Measurements from ENCODE around the gene UBAC1.
"Not testable (repeated sequence)": the region's sequence is repeated elsewhere in the genome, so short reads cannot be mapped to it uniquely, and the experiment has no call there.

The UBAC1 gene

GRCh38 chr9:135948968-135949367 lies 12.2 kb downstream of the UBAC1 start:
- Histone ChIP-seq H3K36me3 (ENCODE audit: insufficient read depth) (no peaks in the 10 kb centered on the region), H3K4me1 (ENCODE audit: low read depth, poor library complexity, severe bottlenecking) (no peaks in the 10 kb centered on the region), H3K4me3 (IDR thresholded peaks at IDR 0.05; ENCODE audit: insufficient read depth, low read depth, low read length) (no peak overlapping the region), H3K27me3 (ENCODE audit: insufficient read depth, low read depth) (no peaks in the 10 kb centered on the region), H3K9ac (no peak overlapping the region), H3K79me2 (ENCODE audit: insufficient read depth, low read depth) (no peaks in the 10 kb centered on the region), H3K27ac (no peak overlapping the region), H2AFZ (ENCODE audit: low read depth) (no peak overlapping the region), H4K20me1 (ENCODE audit: insufficient read depth) (no peaks in the 10 kb centered on the region), H3K4me2 (no peak overlapping the region)
- TF ChIP-seq CTCF (conservative IDR thresholded peaks at IDR 0.05; ENCODE audit: low read depth, low read length): no peak

GRCh38 chr9:135948446-135948845 lies 12.7 kb downstream of the UBAC1 start:
- no peak overlapping the region for H2AFZ ChIP-seq (ENCODE audit: low read depth)
- H3K27me3 ChIP-seq (ENCODE audit: insufficient read depth, low read depth): no peaks in the 10 kb centered on the region
- no peaks in the 10 kb centered on the region for H3K4me1 ChIP-seq (ENCODE audit: low read depth, poor library complexity, severe bottlenecking)
- H3K4me2 ChIP-seq: no peak overlapping the region
- TF ChIP-seq CTCF (conservative IDR thresholded peaks at IDR 0.05; ENCODE audit: low read depth, low read length): no peak
- H3K4me3 ChIP-seq (IDR thresholded peaks at IDR 0.05; ENCODE audit: insufficient read depth, low read depth, low read length): no peak overlapping the region
- no peaks in the 10 kb centered on the region for H3K36me3 ChIP-seq (ENCODE audit: insufficient read depth)
- H3K9ac ChIP-seq: no peak overlapping the region
- no peaks in the 10 kb centered on the region for H4K20me1 ChIP-seq (ENCODE audit: insufficient read depth)
- no peak overlapping the region for H3K27ac ChIP-seq
- H3K79me2 ChIP-seq (ENCODE audit: insufficient read depth, low read depth): no peaks in the 10 kb centered on the region

GRCh38 chr9:135947582-135947981 lies 13.6 kb downstream of the UBAC1 start:
- no peak overlapping the region for H2AFZ ChIP-seq (ENCODE audit: low read depth)
- no peaks in the 10 kb centered on the region for H3K27me3 ChIP-seq (ENCODE audit: insufficient read depth, low read depth)
- TF ChIP-seq CTCF (conservative IDR thresholded peaks at IDR 0.05; ENCODE audit: low read depth, low read length): no peak
- H3K4me1 ChIP-seq (ENCODE audit: low read depth, poor library complexity, severe bottlenecking): no peaks in the 10 kb centered on the region
- H3K4me3 ChIP-seq (IDR thresholded peaks at IDR 0.05; ENCODE audit: insufficient read depth, low read depth, low read length): no peak overlapping the region
- H4K20me1 ChIP-seq (ENCODE audit: insufficient read depth): no peaks in the 10 kb centered on the region
- H3K79me2 ChIP-seq (ENCODE audit: insufficient read depth, low read depth): no peaks in the 10 kb centered on the region
- no peak overlapping the region for H3K4me2 ChIP-seq
- H3K9ac ChIP-seq: no peak overlapping the region
- no peaks in the 10 kb centered on the region for H3K36me3 ChIP-seq (ENCODE audit: insufficient read depth)
- no peak overlapping the region for H3K27ac ChIP-seq

- H2AFZ ChIP-seq (ENCODE audit: low read depth); H3K36me3 ChIP-seq (ENCODE audit: insufficient read depth); H4K20me1 ChIP-seq (ENCODE audit: insufficient read depth); H3K4me2 ChIP-seq; H3K9ac ChIP-seq; H3K27me3 ChIP-seq (ENCODE audit: insufficient read depth, low read depth); H3K79me2 ChIP-seq (ENCODE audit: insufficient read depth, low read depth); H3K4me3 ChIP-seq (IDR thresholded peaks at IDR 0.05; ENCODE audit: insufficient read depth, low read depth, low read length); H3K27ac ChIP-seq; H3K4me1 ChIP-seq (ENCODE audit: low read depth, poor library complexity, severe bottlenecking): not testable (repeated sequence)
Measured at GRCh38 chr9:135947105-135947504, 14.1 kb downstream of the UBAC1 start.

GRCh38 chr9:135946392-135946994 lies 14.7 kb downstream of the UBAC1 start:
- H3K27ac ChIP-seq: no peak overlapping the region
- H3K4me2 ChIP-seq: no peak overlapping the region
- no peaks in the 10 kb centered on the region for H3K79me2 ChIP-seq (ENCODE audit: insufficient read depth, low read depth)
- no peaks in the 10 kb centered on the region for H4K20me1 ChIP-seq (ENCODE audit: insufficient read depth)
- H3K9ac ChIP-seq: no peak overlapping the region
- H3K27me3 ChIP-seq (ENCODE audit: insufficient read depth, low read depth): no peaks in the 10 kb centered on the region
- no peak overlapping the region for H2AFZ ChIP-seq (ENCODE audit: low read depth)
- TF ChIP-seq CTCF (conservative IDR thresholded peaks at IDR 0.05; ENCODE audit: low read depth, low read length): no peak
- H3K4me1 ChIP-seq (ENCODE audit: low read depth, poor library complexity, severe bottlenecking): no peaks in the 10 kb centered on the region
- H3K4me3 ChIP-seq (IDR thresholded peaks at IDR 0.05; ENCODE audit: insufficient read depth, low read depth, low read length): no peak overlapping the region
- H3K36me3 ChIP-seq (ENCODE audit: insufficient read depth): no peaks in the 10 kb centered on the region

Data from KMS-11 (cell line).